ENCODE data around the gene TGFB3.
"Not testable (repeated sequence)": the region's sequence is repeated elsewhere in the genome, so short reads cannot be mapped to it uniquely, and the experiment has no call there.

TGFB3 gene

DNA sequence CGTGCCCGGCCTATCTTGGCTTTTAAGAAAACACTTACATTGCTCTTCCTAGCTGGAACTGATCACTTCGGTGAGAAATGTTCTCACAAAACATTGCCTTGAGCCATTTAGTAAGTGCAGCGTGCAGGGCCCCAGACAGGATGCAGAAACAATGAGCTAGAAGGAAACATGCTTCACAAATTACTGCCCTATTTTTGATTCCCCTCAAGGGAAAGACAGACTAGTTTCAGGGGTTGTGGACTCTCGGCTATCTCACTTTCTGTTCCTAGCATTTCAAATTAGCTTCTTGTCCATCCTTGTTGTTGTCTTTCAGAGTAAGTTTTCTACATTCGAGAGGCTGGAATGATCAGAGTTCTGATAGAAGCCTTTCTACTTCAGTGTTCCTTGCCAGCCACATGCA, 21.6 kb downstream of the TGFB3 start:
- no peak for DNase-seq (ENCODE audit: low read depth, low spot score)

DNA sequence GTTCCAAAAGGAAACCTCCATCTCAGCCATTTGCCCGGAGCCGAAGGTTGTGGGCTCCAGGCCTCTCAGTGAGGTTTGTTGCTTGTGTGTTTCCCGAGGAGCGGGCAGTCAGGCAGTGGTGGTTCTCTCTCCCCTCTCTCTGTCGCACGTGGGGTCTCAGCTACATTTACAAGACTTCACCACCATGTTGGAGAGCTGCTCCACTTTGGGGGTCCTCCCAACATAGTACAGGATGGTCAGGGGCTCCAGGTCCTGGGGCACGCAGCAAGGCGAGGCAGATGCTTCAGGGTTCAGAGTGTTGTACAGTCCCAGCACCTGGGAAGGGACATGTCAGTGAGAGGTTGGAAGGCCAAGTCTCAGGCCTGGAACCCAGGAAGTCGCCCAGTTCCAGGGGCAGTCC, 22.8 kb downstream of the TGFB3 start:
- DNase-seq (ENCODE audit: low read depth, low spot score): no peak

DNA sequence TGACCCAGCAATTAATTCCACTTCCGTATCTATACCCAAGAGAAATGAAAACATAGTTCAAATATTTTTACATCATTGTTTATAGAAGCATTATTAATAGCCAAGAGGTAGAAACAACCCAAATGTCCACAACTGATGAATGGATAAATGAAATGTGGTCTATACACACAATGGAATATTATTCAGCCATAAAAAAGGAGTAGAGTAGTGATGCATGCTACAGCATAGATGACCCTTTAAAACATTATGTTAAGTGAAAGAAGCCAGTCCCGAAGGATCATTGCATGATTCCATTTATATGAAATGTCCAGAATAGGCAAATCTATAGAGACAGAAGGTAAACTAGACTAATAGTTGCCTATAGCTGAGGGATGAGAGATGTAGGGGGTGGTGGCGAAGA, 29.3 kb downstream of the TGFB3 start:
- DNase-seq (ENCODE audit: low read depth, low spot score): no peak

DNA sequence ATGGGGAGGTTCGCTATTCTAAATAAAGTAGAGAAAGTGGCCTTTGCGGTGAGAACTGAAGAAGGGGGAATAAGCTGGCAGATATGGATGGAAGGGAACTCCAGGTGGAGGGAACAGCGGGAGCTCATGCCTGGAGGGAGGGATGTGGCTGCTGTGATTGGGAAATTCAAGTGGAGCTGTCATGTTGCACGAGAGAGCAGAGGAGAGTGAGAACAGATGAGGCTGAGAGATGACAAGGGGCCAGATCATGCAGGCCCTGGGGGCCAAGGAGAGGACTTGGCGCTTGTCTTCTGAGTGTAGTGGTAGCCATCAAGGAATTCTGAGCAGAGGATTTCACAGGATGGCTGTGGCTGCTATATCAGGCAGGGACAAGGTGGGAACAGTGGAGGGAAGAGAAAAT, 35.0 kb downstream of the TGFB3 start:
- no peak for DNase-seq (ENCODE audit: low read depth, low spot score)

DNA sequence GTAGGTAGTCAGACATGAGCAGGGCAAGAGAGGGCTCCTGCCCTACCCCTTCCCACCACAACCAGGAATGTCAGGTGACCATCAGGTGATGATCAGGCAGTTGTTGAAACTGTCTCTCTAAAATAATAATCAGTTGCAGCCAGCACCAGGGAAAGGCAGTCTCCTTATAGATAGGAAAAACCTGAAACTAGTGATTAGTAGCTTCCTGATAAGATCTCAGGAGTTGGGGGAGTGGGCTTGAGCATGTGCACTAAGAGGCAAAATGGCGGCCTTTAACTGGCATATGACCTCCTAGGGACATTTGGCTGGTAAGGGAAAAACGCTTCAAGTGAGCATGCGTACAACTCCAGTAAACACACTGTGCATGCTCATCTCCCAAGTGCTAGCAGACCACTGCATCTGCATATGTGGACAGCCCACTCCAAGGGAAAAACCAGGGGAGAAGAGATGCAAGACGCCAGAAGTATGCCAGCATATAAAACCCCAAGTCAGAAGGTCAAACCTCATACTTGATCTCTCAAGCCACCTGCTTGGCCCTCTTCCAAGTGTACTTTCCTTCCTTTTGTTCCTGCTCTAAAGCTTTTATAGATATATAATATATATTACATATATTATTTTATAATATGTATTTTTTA, 37.1 kb downstream of the TGFB3 start:
- no peak for DNase-seq (ENCODE audit: low read depth, low spot score)

DNA sequence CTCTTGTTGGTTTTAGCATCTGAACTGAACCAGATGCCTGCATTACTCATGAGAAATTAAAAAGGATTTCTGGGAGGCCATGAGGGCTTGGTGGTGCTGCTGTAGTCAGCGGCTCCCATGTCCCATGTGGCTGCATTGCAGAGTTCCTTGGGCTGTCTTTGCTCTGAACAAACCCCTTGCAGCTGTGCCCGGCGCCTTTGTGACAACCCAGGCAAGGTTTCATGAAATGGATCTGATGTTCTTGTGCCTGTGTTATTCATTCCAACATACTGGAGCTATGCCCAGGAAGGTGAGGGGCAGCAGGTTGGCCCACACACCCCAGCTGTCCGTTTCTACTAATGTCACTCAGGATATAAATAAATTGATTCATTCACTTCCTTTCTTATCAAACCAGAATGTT, 40.8 kb downstream of the TGFB3 start:
- no peak for DNase-seq (ENCODE audit: low read depth, low spot score)

DNA sequence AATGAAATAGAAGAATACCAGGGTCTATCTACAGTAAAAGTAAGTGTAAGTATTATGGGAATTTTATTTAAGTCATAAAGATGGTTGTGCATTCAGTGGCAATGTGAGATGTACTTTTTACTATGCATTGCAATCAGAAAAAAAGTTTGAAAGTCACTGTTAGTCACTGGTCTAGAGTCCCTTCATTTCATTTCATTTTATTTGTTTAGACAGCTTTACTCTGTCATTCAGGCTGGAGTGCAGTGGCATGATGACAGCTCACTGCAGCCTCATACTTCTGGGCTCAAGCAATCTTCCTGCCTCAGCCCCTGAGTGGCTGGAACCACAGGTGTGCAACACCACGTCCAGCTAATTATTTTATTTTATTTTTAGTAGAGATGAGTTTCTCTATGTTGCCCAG, 42.6 kb downstream of the TGFB3 start:
- DNase-seq (ENCODE audit: low read depth, low spot score): no peak

DNA sequence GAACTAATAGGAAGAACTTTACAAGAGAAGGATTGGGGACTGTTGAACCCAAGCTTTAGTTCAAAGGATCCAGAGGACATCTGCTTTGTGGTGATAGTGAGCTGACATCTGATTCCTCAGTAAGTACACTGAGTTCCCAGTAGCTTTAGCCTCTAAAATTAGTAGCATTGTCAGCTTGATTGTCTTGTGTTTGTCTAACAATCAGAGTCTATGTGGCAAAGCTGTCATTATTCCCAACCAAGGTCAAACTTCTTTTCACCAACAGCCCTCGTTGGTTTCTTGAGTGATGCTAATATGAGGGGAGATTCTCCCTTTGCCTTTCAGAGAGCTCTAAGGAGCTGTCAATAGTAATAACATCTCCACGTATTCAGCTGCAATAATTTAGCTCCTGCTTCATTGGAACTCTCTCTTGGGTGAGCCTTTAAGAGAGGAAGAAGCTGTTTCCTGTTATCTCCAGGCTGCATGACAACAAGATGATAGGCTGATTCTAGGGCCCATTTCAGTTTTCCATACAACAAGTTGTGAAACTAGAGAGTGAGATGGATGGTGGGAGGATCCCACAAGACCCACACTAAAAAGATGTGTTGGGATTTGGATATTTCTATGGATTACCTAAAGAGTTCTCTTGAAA, 46.7 kb downstream of the TGFB3 start:
- DNase-seq (ENCODE audit: low read depth, low spot score): no peak

DNA sequence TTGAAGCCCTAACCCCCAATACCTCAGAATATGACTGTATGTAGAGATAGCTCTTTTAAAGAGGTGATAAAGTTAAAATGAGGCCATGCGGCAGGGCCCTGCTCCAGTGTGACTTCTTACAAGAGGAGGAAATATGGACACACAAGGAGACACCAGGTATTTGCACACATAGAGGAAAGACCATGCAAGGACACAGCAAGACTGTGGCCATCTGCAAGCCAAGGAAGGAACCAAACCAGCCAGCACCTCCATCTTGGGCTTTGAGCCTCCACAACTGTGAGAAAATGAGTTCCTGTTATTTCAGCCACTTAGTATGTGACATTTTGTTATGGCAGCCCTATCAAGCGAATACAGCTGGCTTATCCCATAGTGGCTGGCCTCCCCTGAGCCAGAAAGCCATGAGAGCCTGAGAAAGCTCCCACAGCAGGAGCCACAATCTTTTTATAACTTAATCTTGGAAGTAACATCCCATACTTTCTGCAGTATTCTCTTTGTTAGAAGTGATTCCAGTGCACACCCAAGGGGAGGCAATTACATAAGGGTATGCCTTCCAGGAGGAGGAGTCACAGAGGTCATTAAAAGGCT, 48.0 kb downstream of the TGFB3 start:
- no peak for DNase-seq (ENCODE audit: low read depth, low spot score)

DNA sequence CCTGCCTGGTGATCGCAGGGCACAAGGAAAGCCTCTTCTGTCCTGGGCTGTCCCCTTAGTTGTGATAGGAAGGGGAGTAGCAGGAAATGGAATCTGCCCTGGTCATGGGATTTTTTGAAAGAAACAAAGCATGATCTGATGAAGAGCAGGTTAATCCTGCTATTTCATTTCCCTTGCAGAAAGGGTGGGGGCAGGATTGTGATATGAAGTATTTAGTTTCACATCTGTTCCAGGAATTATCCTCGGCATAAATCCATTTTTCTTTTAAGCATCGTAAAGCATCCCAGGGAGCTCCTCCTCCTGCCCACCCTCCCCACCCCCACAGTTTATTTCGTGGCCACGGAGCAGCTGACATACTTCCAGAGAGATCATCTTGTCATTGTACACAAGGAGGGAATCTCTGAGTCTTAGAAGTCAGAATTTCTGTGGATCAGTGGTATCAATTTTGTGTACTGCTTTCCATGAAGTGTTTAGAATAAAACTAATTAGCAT, 53.1 kb downstream of the TGFB3 start:
- no peak for DNase-seq (ENCODE audit: low read depth, low spot score)

DNA sequence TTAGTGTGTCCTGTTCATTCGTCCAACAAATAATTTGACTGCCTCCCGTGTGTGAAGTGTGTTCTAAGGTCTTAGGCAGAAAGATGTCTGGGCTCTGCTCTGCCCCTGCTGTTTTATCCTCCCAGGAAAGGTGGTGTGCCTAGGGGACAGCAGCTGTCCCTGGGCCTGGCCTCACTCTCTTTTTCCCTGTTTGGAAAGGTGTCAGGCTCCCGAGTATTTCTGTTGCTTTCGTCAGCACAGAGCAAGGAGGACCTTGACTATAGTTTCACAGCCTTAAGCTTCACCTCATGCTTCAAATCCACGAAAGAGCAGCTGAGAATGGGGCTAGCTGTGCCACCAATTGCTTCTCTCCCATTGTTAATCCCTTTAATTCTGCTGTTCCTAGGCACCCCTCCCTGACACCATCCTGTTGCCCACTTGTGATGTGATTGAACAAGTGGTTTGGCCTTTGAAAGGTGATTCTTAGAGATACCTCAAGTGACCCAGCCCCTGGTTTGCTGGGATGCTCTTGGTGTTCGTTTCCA, 54.2 kb downstream of the TGFB3 start:
- DNase-seq (ENCODE audit: low read depth, low spot score): no peak

DNA sequence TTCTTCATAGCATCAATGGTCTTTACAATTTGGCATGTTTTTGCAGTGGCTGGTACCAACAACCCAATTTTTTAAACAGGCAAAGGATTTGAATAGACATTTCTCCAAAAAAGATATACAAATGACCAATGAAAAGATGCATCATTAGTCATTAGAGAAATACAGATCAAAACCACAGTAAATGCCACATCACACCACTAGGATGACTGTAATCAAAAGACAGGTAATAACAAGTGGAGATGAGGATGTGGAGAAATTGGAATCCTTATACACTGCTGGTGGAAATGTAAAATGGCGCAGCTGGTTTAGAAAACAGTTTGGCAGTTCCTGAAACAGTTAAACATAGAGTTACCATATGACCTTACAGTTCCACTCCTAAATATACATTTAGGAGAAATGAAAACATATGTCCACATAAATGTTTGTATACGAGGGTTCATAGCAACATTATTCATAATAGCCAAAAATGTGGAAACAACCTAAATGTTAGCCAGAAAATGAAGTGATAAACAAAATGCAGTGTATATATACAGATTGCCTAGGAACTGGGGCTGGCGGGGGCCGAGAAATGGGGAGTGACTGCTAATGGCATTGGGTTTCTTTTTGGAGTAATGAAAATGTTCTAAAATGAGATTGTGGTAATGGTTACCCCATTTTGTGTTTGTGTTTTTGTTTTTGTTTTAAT, 55.2 kb downstream of the TGFB3 start:
- DNase-seq (ENCODE audit: low read depth, low spot score): no peak

DNA sequence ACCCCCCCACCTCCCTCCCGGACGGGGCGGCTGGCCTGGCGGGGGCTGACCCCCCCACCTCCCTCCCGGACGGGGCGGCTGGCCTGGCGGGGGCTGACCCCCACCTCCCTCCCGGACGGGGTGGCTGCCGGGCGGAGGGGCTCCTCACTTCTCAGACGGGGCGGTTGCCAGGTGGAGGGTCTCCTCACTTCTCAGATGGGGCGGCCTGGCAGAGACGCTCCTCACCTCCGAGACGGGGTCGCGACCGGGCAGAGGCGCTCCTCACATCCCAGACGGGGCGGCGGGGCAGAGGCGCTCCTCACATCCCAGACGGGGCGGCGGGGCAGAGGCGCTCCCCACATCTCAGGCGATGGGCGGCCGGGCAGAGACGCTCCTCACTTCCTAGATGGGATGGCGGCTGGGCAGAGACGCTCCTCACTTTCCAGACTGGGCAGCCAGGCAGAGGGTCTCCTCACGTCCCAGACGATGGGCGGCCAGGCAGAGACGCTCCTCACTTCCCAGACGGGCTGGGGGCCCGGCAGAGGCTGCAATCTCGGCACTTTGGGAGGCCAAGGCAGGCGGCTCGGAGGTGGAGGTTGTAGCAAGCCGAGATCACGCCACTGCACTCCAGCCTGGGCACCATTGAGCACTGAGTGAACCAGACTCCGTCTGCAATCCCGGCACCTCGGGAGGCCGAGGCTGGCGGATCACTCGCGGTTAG, 56.5 kb downstream of the TGFB3 start:
- DNase-seq (ENCODE audit: low read depth, low spot score): not testable (repeated sequence)

DNA sequence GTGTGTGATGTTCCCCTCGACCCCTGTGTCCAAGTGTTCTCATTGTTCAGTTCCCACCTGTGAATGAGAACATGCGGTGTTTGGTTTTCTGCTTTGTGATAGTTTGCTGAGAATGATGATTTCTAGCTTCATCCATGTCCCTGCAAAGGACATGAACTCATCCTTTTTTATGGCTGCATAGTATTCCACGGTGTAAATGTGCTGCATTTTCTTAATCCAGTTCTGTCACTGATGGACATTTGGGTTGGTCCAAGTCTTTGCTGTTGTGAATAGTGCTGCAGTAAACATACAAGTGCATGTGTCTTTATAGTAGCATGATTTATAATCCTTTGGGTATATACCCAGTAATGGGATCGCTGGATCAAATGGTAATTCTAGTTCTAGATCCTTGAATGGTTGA, 61.4 kb downstream of the TGFB3 start:
- DNase-seq (ENCODE audit: low read depth, low spot score): not testable (repeated sequence)

DNA sequence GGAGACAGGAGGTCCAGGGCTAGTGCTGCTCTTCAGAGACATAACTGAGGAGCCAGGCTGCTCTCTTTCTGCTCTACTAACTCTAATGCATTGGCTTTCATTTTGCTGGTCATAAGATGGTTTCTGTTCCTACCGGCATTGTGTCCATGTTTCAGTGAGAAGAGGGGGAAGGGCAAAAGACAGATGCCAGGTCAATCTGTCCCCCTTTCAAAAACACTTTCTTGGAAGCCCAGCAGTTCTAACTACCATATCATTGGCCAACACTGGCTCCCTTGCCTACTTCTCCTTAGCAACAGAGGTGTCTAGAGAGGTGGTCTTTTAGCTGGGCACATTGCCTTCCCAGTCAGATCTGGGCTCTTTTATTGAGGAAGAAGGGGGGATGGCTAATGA, 63.9 kb downstream of the TGFB3 start:
- DNase-seq (ENCODE audit: low read depth, low spot score): no peak

DNA sequence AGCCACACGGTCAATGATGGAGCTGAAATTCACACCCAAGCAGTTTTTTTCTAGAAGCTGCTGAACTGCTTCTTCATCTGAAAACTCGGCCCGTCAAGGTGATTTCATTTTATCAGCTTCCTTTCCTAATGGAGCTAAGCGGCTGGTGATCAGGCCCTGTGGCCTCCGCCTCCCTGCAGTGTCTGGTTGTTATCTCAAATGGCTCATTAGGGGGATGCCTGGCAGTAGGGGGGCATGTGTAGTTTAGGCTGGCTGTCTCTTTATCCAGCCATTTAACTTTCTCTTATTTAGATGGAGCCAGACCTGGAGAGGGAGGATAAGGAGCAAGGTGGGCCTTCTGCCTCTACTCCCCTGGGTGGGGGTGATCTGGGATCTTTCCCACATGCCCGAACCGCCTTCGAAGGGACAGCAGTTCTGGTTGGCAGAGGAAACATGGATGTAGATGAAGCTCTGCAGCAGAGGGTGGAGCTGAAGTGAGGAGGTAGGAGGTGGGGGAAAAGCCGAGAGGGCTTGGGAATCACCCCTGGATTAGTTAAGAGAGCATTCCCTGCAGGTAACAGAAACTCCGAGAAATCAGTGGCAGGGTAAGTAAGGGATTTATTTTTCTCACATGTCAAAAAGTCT, 64.4 kb downstream of the TGFB3 start:
- no peak for DNase-seq (ENCODE audit: low read depth, low spot score)

DNA sequence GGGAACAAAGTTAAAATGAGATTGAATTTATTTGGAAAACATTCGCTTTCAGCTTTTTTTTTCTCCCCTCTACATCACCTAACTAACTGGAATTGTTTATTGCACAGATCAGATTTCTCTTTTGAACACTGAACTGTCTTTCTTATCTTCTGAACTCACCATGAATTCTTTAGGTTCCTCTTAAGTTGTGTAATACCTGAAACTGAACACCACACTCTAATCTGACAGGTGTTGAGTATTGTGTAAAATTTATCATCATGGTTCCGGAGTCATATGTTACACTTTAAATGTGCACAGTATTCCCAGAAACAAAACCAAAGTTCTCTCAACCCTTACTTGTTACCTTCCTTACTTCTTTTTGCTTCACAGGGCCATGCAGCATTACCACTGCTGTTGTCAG, 66.8 kb downstream of the TGFB3 start:
- no peak for DNase-seq (ENCODE audit: low read depth, low spot score)

DNA sequence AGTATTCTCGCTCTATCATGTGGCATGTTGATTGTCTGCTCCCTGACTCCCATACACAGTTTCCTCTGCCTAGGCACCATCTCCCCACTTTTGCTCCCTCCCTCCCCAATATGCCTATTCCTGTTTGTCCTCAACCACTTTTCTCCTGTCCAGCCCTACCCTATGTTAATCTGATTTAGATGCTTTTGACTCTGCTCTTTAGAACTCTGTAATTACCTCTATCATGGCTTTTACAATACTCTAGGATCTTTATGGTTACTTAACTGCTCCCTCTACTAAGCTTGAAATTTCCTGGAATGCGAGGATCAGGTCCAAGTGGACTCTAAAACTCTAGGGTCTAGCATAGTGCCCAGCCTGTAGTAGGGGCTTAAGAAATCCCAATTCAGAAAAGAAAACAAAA, 68.6 kb downstream of the TGFB3 start:
- no peak for DNase-seq (ENCODE audit: low read depth, low spot score)

DNA sequence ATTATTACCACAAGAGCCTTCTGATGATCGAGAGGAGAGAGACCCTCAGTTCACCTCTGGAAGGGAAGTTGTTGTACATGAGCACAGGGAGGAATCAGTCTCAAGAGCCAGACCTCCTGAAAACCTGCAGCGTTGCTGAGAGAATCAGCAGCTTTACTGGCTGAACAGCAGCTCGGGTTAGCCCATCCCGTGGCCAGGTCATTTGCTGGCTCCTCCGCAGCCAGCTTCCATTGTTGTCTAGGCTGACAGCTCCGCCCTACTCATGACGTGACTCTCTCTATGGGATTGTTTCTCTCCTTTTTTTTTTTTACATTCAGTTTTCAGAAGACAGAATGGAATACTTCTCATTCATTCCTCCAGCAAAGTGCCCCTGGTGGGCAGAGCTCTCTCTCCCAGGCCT, 69.9 kb downstream of the TGFB3 start:
- DNase-seq (ENCODE audit: low read depth, low spot score): no peak

DNA sequence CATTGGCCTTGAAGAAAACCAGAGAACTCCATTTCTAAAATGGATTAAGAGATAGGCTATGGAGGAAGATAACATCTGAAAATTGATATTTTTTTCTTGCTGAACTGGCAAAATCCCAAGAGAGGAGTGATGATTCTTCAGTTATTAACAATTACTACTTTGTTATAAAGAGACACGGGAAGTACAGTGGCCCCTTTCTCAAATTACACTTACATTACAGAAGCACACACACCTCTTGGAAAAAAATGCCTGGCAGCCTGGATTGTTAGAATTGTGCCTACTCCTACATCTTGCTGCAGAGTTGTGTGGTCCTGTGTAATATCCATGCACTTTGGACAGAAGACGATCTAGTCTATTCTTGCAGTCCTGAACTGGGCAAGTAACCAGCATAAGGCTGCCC, 71.7 kb downstream of the TGFB3 start:
- no peak for DNase-seq (ENCODE audit: low read depth, low spot score)

DNA sequence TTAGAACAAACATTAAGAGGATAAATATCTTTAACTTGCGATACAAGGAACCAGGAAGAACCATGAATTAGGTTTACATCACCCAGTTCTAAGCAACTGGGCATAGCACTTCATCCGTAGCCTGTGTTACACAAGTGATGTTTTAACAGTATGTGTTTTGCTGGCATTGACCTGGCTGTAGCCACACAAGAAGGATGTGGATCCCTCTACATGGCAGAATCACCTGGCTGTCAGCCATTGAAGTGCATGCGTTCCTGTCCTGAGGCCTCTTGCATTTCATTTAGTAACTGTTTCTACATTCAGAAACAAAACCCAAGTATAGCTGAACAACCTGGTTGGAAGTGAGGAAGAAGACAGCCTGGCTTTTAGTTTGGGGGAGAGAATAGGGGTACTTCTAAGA, 72.2 kb downstream of the TGFB3 start:
- DNase-seq (ENCODE audit: low read depth, low spot score): no peak

Data from activated naive CD8-positive, alpha-beta T cell treated with anti-CD3 and anti-CD28 coated beads, Interleukin-2, amount 50 U/mL, for 16 hours (primary cell).